Lung (tissue), 16 donors: ENCODE results near the gene SLC16A3. TPM values are rescaled to one million over a fixed set of nuclear protein-coding genes. Genes with fewer than 3 reads are reported as not detected.

Experiments used
- ATAC-seq: fragments of 200-7000 bp; cut with Tn5 transposase; one replicate; pipeline ENCODE4 v1.9.1; 2020; ENCODE audit warnings: moderate number of reproducible peaks; ENCODE audit not compliant: insufficient read depth, low FRiP score
- DNase-seq, 3 donors: peaks; one replicate each; pipeline ENCODE4 v3.0.0-alpha.2; 2013 to 2017
- H3K27ac ChIP-seq, 2 donors: one replicate each; pipeline ENCODE4 v1.5.1; 2013; ENCODE audit warnings: mild to moderate bottlenecking in 2 of 2, moderate library complexity in 2 of 2, control low read depth in 1 of 2, inconsistent platforms in 1 of 2, low read depth in 1 of 2, low read length in 1 of 2
- H3K27me3 ChIP-seq, 3 donors: one replicate each; pipeline ENCODE4 v1.5.1; 2013; ENCODE audit warnings: low read length in 2 of 3; ENCODE audit not compliant: control insufficient read depth in 3 of 3, insufficient read depth in 3 of 3
- H3K36me3 ChIP-seq, 4 donors: one replicate each; pipeline ENCODE4 v1.5.1; 2013; ENCODE audit warnings: low read length in 4 of 4, mild to moderate bottlenecking in 1 of 4, moderate library complexity in 1 of 4; ENCODE audit not compliant: control insufficient read depth in 4 of 4, insufficient read depth in 4 of 4
- H3K4me1 ChIP-seq, 5 donors: one replicate each; pipeline ENCODE4 v1.5.1; 2013; ENCODE audit warnings: low read length in 5 of 5, mild to moderate bottlenecking in 2 of 5, moderate library complexity in 1 of 5; ENCODE audit not compliant: control insufficient read depth in 5 of 5, insufficient read depth in 5 of 5
- H3K4me3 ChIP-seq: one replicate; pipeline ENCODE4 v1.5.1; 2013; ENCODE audit warnings: mild to moderate bottlenecking, control low read depth, moderate library complexity
- H3K9ac ChIP-seq, 2 donors: one replicate each; pipeline ENCODE4 v1.5.1; 2013; ENCODE audit warnings: low read length in 2 of 2, control low read depth in 1 of 2; ENCODE audit not compliant: insufficient read depth in 1 of 2
- H3K9me3 ChIP-seq, 4 donors: one replicate each; pipeline ENCODE4 v1.5.1; 2013; ENCODE audit warnings: low read length in 3 of 4, mild to moderate bottlenecking in 1 of 4, moderate library complexity in 1 of 4; ENCODE audit not compliant: control insufficient read depth in 4 of 4, insufficient read depth in 3 of 4
- WGBS, 2 donors: extraction: QIAGEN DNeasy Blood & Tissue Kit; methylation state at CpG; one replicate each; pipeline ENCODE4 v1.1.7; 2013; 5-methylcytosine and 5-hydroxymethylcytosine counted together
- long read RNA-seq, 5 donors: transcript quantifications; one replicate each; lab custom pipeline, GENCODE V29; 2026
- polyA plus RNA-seq, 2 donors: library from polyadenylated mRNA; stranded (reverse); fragments of 200-250 nt; gene quantifications; one replicate each; pipeline ENCODE4 v1.2.1, GENCODE V29; 2013
- total RNA-seq, 2 donors: library from RNA; depleted of rRNA in 1 of 2; stranded (reverse); fragments of >200 nt in 1 of 2; gene quantifications; one replicate each; pipeline ENCODE4 v1.2.1, GENCODE V29; 2014 to 2021
- TF ChIP-seq, protein P1 (sequence below): IDR thresholded peaks from 2 replicates; pipeline ENCODE4 v1.5.1; 2012; ENCODE audit warnings: mild to moderate bottlenecking; ENCODE audit errors: control extremely low read depth, extremely low read depth
- donor health status: control.
- donor health status: control.
- donor health status: Bipolar disorder and iron deficiency.
- donor health status: healthy.
- donor health status: DM: yes; HTN: yes; CAD: no.

SLC16A3 gene
- total RNA-seq: 100 to 1,000 TPM in 1 of 2 donors, 10 to 100 TPM in 1; 31.0 to 154 TPM
- polyA plus RNA-seq: 100 to 1,000 TPM in 1 of 2 donors, 10 to 100 TPM in 1; 33.2 to 309 TPM
- long read RNA-seq, donor 1, full-length matches to known transcripts: 3 of 19 reads
- long read RNA-seq, donor 1, partial matches to known transcripts: 0 of 19 reads
- long read RNA-seq, donor 1, other reads (novel, unspliced or antisense): 16 of 19 reads
- long read RNA-seq, donor 2: 0 reads
- long read RNA-seq, donor 3, full-length matches to known transcripts: 3 of 3 reads
- long read RNA-seq, donor 3, partial matches to known transcripts: 0 of 3 reads
- long read RNA-seq, donor 3, other reads (novel, unspliced or antisense): 0 of 3 reads
- long read RNA-seq, donor 4, partial matches to known transcripts: 0 of 1 reads
- long read RNA-seq, donor 4, other reads (novel, unspliced or antisense): 0 of 1 reads
- long read RNA-seq, donor 5, partial matches to known transcripts: 0 of 4 reads
- long read RNA-seq, donor 5, other reads (novel, unspliced or antisense): 0 of 4 reads

DNA sequence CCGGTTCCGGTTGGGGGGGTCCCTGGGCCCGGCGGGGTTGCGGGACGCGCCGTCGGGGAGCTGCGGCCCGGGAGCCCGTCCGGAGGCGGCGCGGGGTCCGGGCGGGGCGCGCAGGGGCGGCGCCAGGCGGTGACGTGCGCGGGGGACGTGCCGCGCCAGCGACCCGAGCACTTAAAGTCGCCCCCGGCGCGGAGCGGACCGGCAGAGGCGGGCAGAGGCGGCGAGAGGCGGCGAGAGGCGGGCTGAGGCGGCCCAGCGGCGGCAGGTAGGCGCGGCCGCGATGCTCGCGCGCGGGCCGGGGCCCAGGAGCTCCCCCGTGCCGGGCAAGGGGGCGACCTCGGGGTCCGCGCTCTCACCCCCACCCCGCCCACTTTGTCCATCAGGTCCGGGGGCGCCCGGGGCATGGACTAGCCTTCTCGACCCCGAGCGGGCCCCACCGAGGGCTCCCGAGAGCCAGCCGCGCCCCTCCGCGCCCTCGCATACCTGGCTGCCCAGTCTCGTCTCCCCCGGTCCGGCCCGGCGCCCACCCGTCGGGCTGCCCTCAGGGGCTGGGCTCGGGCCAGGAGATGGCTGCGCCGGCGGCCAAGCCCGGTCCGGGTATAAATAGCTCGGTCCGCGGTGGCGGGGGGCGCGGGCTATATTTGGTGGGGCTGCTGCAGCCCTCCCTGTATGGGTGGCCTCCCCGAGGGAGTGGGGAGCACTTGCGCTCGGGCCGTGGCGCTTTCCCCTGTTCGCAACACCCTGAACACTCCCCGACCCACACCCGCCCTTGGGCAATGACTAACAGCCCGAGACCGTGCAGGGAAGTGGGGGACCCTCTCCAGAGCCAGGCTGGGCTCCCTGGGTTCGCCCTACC lies at the start of gene SLC16A3:
Gene SLC16A3 (plus strand): TSS at position 201 of the 856 bp plus-strand sequence. CDS start 6,967 bp downstream, outside the sequence.
- 5 to 7% methylated on average over 66 to 105 of the region's 105 CpGs for WGBS, 2 donors
- no peaks in the 10 kb centered on the region for H3K36me3 ChIP-seq
- H3K4me3 ChIP-seq: peak within 1 kb of the TSS; percentile 57
- H3K27me3 ChIP-seq: no peaks in the 10 kb centered on the region
- peaks cover 0 to 38% (median 11%) of the 10 kb centered on the region in 5 donors for H3K4me1 ChIP-seq
- H3K9me3 ChIP-seq: no peaks in the 10 kb centered on the region
- H3K9ac ChIP-seq: no peak within 1 kb of the TSS
- DNase-seq: peak; percentile 58 to 74 (median 66)
- TF ChIP-seq, protein P1, sequence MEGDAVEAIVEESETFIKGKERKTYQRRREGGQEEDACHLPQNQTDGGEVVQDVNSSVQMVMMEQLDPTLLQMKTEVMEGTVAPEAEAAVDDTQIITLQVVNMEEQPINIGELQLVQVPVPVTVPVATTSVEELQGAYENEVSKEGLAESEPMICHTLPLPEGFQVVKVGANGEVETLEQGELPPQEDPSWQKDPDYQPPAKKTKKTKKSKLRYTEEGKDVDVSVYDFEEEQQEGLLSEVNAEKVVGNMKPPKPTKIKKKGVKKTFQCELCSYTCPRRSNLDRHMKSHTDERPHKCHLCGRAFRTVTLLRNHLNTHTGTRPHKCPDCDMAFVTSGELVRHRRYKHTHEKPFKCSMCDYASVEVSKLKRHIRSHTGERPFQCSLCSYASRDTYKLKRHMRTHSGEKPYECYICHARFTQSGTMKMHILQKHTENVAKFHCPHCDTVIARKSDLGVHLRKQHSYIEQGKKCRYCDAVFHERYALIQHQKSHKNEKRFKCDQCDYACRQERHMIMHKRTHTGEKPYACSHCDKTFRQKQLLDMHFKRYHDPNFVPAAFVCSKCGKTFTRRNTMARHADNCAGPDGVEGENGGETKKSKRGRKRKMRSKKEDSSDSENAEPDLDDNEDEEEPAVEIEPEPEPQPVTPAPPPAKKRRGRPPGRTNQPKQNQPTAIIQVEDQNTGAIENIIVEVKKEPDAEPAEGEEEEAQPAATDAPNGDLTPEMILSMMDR: no peak
- ATAC-seq: no peak
- H3K27ac ChIP-seq: peak within 1 kb of the TSS; percentile 90 to 93

DNA sequence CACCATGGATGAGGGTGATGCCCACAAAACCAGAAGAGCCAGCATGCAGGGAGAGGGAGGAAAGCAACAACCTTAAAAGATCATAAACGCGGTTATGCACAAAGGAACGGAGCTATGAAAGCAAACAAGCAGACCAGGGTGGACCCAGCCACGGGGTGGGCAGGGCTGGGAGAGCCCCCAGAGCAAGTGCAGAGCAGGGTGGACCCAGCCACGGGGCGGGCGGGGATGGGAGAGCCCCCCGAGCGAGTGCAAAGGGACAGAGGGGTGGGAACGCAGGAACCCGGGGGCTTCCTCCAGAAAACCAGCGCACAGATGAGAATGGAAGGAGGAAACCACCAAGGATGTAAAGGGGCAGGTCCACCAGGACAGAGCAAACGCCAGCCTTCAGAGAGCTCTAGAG lies 49.4 kb upstream of the SLC16A3 start:
- Histone ChIP-seq H3K4me1 (no peaks in the 10 kb centered on the region), H3K9me3 (no peaks in the 10 kb centered on the region), H3K27me3 (no peaks in the 10 kb centered on the region), H3K9ac (no peak overlapping the region), H3K36me3 (peaks cover 4 to 29% (median 16%) of the 10 kb centered on the region in 4 donors), H3K27ac (no peak overlapping the region), H3K4me3 (no peak overlapping the region)
- 93 to 95% methylated on average over 13 of the region's 13 CpGs for WGBS, 2 donors
- ATAC-seq (no peak), DNase-seq (no peak)
- TF ChIP-seq, protein P1: no peak

DNA sequence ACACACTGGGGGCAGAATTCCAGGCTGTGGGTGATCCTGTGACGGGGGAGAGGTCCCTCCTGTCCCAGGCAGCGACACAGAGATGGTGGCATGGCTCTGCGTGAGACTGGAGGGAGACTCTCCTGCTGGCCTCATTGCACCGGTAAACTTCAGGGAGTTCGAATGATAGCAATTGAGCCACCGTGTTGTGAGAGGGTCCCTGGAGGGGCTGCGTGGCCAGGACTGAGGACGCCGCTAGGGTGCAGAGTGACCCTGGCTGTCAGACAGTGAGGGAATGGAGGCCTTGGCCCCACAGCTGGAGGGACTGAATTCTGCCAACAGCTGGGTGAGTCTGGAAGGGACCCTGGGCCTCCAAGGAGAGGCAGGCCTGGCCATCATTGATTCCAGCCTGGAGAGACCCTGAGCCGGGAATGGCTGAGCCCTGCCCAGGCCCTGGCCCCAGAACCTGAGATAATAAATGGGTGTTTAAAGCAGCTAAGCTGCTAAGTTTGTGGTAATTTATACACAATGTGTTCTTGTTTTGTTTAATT lies 48.8 kb upstream of the SLC16A3 start:
- TF ChIP-seq, protein P1: no peak
- DNase-seq (no peak), ATAC-seq (no peak)
- Histone ChIP-seq H3K4me1 (no peaks in the 10 kb centered on the region), H3K9ac (no peak overlapping the region), H3K4me3 (no peak overlapping the region), H3K27me3 (no peaks in the 10 kb centered on the region), H3K9me3 (no peaks in the 10 kb centered on the region), H3K27ac (no peak overlapping the region), H3K36me3 (peaks cover 8 to 34% (median 17%) of the 10 kb centered on the region in 4 donors)
- 95 to 96% methylated on average over 10 of the region's 10 CpGs for WGBS, 2 donors
